SKM-1 (cell line): ENCODE data around the gene SETD1A.

Experiments used
- DNase-seq: peaks from one replicate; lab custom pipeline; 2025; ENCODE audit not compliant: unreplicated experiment; lab: John Stamatoyannopoulos, UW

Gene SETD1A

DNA sequence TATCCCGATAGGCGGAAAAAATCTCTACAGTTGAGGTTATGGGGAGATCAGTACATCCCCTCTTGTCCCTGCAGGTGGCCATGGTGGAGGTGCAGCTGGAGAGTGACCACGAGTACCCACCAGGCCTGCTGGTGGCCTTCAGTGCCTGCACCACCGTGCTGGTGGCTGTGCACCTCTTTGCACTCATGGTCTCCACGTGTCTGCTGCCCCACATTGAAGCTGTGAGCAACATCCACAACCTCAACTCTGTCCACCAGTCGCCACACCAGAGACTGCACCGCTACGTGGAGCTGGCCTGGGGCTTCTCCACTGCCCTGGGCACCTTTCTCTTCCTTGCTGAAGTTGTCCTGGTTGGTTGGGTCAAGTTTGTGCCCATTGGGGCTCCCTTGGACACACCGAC lies 4.4 kb upstream of the SETD1A start:
- DNase-seq: no peak

DNA sequence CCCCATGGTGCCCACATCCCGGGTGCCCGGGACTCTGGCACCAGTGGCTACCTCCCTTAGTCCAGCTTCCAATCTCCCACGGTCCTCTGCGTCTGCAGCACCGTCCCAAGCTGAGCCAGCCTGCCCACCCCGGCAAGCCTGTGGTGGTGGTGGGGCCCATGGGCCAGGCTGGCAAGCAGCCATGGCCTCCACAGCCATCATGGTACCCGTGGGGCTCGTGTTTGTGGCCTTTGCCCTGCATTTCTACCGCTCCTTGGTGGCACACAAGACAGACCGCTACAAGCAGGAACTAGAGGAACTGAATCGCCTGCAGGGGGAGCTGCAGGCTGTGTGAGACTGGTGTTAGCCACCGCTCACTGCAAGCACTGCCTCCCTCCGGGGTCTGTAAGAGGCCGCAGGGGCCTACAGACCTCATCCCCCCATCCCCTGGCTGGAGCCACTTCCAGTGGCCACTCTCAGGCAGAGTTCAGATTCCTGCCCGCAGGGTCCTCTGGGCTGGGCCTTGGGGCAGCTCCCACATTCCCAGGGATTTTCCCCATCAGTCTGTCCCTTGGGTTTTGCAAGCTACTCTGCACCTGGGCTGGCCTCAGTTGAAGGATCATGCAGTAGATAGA lies 3.9 kb upstream of the SETD1A start:
- DNase-seq: peak; percentile 26

GRCh38 chr16:30954993-30955392 lies 2.6 kb upstream of the SETD1A start:
- no peak for DNase-seq

GRCh38 chr16:30956601-30957455 lies 726 bp upstream of the SETD1A start:
- peak; percentile 34 for DNase-seq

- DNase-seq: no peak
Observed at GRCh38 chr16:30958175-30959079, 873 bp downstream of the SETD1A start.

- no peak for DNase-seq
Observed at GRCh38 chr16:30961384-30961783, 3.8 kb downstream of the SETD1A start.

DNA sequence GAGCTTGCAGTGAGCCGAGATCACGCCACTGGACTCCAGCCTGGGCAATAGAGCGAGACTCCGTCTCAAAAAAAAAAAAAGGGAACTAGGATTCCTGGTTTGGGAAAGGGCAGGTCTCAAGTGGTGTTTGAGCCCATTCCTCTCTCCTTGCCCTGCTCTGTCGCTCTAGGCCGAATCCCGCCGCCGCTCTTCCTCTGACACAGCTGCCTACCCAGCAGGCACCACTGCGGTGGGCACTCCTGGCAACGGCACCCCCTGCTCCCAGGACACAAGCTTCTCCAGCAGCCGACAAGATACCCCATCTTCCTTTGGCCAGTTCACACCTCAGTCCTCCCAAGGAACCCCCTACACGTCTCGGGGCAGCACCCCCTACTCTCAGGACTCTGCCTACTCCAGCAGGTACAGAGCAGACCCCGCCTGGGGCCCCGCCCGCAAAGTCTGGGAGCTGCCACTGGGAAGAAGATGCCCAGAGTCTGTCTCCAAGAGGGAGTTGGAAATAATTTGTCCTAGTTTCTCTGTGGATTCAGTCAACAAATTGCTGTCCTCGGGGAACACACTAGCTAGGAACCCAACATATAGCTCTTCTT lies 6.5 kb downstream of the SETD1A start:
- DNase-seq: no peak

DNA sequence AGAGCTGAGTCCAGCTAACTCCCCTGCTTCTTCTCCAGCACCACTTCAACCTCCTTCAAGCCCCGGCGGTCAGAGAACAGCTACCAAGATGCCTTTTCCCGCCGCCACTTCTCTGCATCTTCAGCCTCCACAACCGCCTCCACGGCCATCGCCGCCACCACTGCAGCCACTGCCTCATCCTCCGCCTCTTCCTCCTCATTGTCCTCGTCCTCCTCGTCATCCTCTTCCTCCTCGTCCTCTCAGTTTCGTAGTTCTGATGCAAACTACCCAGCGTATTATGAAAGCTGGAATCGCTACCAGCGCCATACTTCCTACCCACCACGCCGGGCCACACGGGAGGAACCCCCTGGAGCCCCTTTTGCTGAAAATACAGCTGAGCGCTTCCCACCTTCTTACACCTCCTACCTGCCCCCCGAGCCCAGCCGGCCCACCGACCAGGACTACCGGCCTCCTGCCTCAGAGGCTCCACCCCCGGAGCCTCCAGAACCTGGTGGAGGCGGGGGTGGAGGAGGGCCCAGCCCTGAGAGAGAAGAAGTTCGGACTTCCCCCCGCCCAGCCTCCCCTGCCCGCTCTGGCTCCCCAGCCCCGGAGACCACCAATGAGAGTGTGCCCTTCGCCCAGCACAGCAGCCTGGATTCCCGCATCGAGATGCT lies 7.1 kb downstream of the SETD1A start:
- no peak for DNase-seq

DNA sequence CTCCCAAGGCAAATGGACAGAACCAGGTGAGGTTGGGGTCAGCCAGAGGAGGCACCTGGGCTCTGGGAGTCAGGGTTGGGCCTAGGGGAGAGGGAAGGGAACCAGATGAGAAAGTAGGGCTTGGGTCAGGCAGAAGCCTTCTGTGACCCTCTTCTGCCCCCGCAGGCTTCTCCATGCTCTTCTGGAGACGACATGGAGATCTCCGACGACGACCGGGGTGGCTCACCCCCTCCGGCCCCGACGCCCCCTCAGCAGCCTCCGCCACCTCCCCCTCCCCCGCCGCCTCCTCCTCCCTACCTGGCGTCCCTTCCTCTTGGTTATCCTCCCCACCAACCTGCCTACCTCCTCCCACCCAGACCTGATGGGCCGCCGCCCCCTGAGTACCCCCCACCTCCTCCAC lies 7.9 kb downstream of the SETD1A start:
- DNase-seq: no peak

DNA sequence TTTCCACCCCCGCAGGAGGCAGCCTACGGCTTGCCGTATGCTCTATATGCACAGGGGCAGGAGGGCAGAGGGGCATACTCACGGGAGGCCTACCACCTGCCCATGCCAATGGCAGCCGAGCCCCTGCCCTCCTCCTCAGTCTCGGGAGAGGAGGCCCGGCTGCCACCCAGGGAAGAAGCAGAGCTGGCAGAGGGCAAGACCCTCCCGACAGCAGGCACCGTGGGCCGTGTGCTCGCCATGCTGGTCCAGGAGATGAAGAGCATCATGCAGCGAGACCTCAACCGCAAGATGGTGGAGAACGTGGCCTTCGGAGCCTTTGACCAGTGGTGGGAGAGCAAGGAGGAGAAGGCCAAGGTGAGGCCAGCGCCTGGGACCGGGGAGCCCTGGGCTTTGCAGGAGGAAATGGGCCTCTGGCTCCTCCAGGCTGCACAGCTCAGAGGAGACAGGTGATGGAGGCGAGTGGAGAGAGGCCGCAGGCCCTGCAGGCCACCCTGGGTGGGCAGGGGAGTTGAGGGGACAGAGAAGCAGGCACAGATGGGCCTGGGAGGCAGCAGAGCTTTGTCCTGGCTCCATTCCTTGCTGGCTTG lies 8.6 kb downstream of the SETD1A start:
- DNase-seq: no peak

- no peak for DNase-seq
Observed at GRCh38 chr16:30967795-30968194, 10.2 kb downstream of the SETD1A start.

DNA sequence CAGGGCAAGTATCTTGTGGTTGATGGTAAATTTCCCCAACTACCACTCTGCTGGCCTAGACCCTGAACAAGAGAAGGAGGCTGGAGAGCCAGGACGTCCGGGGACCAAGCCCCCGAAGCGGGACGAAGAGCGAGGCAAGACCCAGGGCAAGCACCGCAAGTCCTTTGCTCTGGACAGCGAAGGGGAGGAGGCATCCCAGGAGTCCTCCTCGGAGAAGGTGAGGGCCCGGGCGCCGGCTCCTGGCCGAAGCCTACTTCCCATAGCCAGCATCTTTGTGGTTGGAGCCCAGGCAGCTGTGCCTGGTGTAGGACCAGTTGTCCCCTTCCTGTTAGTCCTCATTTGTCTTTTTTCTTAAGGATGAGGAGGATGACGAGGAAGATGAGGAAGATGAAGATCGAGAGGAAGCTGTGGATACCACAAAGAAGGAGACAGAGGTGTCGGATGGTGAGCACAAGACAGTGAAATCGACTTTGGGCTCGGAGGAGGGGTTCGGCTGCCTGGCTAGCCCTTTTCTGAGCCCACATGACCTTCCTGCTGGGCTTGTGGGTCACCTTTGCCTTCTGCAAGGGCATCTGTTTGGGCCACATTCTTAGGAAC lies 11.8 kb downstream of the SETD1A start:
- DNase-seq: no peak

GRCh38 chr16:30971298-30971697 lies 13.7 kb downstream of the SETD1A start:
- no peak for DNase-seq

DNA sequence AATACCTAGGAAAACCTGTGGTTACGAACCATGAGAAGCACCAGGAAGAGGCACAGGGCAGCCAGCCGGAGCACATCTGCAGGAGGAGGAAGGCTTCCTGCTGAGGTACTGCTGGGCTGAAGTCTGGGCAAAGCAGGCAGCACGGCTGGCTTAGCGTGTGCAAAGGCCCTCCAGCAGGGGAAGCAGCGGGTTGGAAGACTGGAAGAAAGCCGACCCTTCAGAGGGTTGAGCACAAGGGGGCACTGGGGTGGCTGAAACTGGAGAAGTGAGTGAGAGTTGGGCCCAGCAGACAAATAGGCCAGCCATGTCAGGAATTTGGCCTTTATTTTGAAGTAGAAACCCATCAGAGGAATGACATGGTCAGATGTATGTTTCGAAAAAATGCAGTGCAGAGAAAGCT lies 15.3 kb downstream of the SETD1A start:
- no peak for DNase-seq

DNA sequence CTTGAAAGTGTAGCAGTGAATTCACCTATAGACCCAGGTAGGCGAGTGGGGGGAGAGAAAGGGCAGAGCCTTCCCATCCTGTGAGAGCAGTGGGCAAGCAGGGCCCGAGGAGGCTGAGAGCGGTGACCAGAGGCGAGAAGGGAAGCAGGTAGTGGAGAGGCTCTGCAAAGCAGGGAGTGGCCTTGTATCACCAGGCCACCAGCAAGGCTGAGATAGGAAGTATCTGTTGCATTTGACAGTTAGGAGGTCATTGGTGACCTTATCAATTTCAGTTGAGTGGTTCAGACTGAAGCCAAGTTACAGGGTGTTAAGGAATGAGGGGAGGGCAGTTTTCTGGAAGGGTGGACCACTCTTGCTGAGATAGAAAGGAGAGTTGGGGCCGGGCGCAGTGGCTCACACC lies 16.8 kb downstream of the SETD1A start:
- no peak for DNase-seq

- DNase-seq: no peak
Observed at GRCh38 chr16:30976486-30976885, 18.9 kb downstream of the SETD1A start.

DNA sequence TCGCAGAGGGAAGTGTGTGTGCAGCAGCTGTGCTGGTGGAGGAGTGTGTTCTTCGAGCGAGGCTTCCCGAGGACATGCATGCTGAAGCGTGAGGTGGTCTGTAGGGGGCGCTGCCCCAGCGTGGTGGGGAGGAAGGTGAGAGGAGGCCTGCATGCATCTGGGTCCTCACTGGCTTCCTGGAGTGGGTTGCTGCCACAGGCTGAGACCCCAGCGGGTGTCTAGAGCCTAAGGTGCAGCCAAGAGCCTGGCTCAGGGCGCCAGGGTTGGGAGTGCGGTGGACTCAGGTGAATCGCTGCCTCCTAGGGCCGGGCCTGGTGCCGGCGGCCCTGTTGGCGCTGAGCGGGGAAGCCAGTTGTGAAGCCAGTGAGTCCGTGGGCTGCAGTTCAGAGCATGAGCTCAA lies 19.9 kb downstream of the SETD1A start:
- no peak for DNase-seq

GRCh38 chr16:30979170-30980022 lies 21.8 kb downstream of the SETD1A start:
- DNase-seq: no peak

DNA sequence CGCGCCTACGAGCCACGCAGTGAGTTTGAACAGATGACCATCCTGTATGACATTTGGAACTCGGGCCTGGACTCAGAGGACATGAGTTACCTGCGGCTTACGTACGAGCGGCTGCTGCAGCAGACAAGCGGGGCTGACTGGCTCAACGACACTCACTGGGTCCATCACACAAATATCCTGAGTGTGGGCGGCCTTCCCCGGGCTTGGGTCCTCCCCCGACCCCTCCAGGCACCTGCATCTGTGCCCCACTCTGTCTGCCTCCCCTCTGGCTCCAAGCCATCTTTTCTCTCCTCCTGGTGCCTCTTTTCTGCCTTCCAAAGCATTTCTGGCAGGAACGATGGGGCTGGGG lies 22.4 kb downstream of the SETD1A start:
- no peak for DNase-seq
